ENCODE results near the gene EIF4E3. TPM values are rescaled to one million over a fixed set of nuclear protein-coding genes. Genes with fewer than 3 reads are reported as not detected.
A peak's percentile ranks its signal among the peaks of the same experiment; 100 is the strongest.

EIF4E3 gene
- total RNA-seq, 1 experiment from 2014 or later = not detected

- BruUV-seq (replicated peaks) = no TSS peak
- Histone ChIP-seq H3K9me2 (ENCODE audit: insufficient read depth) (no peaks in the 10 kb centered on the region), H3K27me3 (ENCODE audit: insufficient read depth, low read depth) (peaks cover 37% of the 10 kb centered on the region), H3K4me1 (replicated peaks; ENCODE audit: insufficient read depth) (no peaks in the 10 kb centered on the region), H4K20me1 (ENCODE audit: insufficient read depth) (no peaks in the 10 kb centered on the region), H3F3A (ENCODE audit: insufficient read depth, low read depth) (no peaks in the 10 kb centered on the region), H3K9me3 (ENCODE audit: insufficient read depth, low read depth) (no peaks in the 10 kb centered on the region), H3K4me2 (no peak overlapping the region), H3K4me3 (no peak overlapping the region), H3K27ac (no peak overlapping the region), H3K36me3 (ENCODE audit: low read depth) (no peaks in the 10 kb centered on the region), H2AFZ (no peak overlapping the region), H3K79me2 (ENCODE audit: low read depth) (no peaks in the 10 kb centered on the region)
- CTCF ChIA-PET = no interaction called here
- POLR2A ChIA-PET (ENCODE audit: unreplicated experiment) = no interaction called here
- TF ChIP-seq CTCF (conservative IDR thresholded peaks at IDR 0.05) (no peak), EZH2 (IDR thresholded peaks at IDR 0.05; ENCODE audit: low read depth) (no peak)
- intact Hi-C loops (cut with micrococcal nuclease; ENCODE audit: unreplicated experiment) = no loop called here
- DNase-seq = no peak
These were observed 7.1 kb downstream of the EIF4E3 start for GRCh38 chr3:71718072-71718471.

GRCh38 chr3:71714595-71714994 is 10.6 kb downstream of the EIF4E3 start:
- H3F3A ChIP-seq (ENCODE audit: insufficient read depth, low read depth) = no peaks in the 10 kb centered on the region
- H3K4me2 ChIP-seq = no peak overlapping the region
- H3K9me3 ChIP-seq (ENCODE audit: insufficient read depth, low read depth) = no peaks in the 10 kb centered on the region
- H3K27ac ChIP-seq = no peak overlapping the region
- no TSS peak for BruUV-seq (replicated peaks)
- H2AFZ ChIP-seq = no peak overlapping the region
- H3K36me3 ChIP-seq (ENCODE audit: low read depth) = no peaks in the 10 kb centered on the region
- H3K9me2 ChIP-seq (ENCODE audit: insufficient read depth) = no peaks in the 10 kb centered on the region
- no peaks in the 10 kb centered on the region for H3K79me2 ChIP-seq (ENCODE audit: low read depth)
- DNase-seq = no peak
- no peak overlapping the region for H3K4me3 ChIP-seq
- no peaks in the 10 kb centered on the region for H3K4me1 ChIP-seq (replicated peaks; ENCODE audit: insufficient read depth)
- CTCF ChIA-PET = no interaction called here
- no peaks in the 10 kb centered on the region for H4K20me1 ChIP-seq (ENCODE audit: insufficient read depth)
- TF ChIP-seq CTCF (conservative IDR thresholded peaks at IDR 0.05) (no peak), EZH2 (IDR thresholded peaks at IDR 0.05; ENCODE audit: low read depth) (no peak)
- peaks cover 39% of the 10 kb centered on the region for H3K27me3 ChIP-seq (ENCODE audit: insufficient read depth, low read depth)
- POLR2A ChIA-PET (ENCODE audit: unreplicated experiment) = no interaction called here
- intact Hi-C loops (cut with micrococcal nuclease; ENCODE audit: unreplicated experiment) = loop anchor here (5.0 kb wide), 1 partner anchor 1108 kb away; no protein-coding TSS in a partner anchor

GRCh38 chr3:71713041-71713440 is 12.2 kb downstream of the EIF4E3 start:
- no peak overlapping the region for H3K4me3 ChIP-seq
- no peak overlapping the region for H3K27ac ChIP-seq
- H3K9me3 ChIP-seq (ENCODE audit: insufficient read depth, low read depth) = no peaks in the 10 kb centered on the region
- H3K27me3 ChIP-seq (ENCODE audit: insufficient read depth, low read depth) = peaks cover 36% of the 10 kb centered on the region
- POLR2A ChIA-PET (ENCODE audit: unreplicated experiment) = no interaction called here
- no peaks in the 10 kb centered on the region for H3K36me3 ChIP-seq (ENCODE audit: low read depth)
- no peak overlapping the region for H2AFZ ChIP-seq
- H4K20me1 ChIP-seq (ENCODE audit: insufficient read depth) = no peaks in the 10 kb centered on the region
- no peak overlapping the region for H3K4me2 ChIP-seq
- no peaks in the 10 kb centered on the region for H3K4me1 ChIP-seq (replicated peaks; ENCODE audit: insufficient read depth)
- no peaks in the 10 kb centered on the region for H3K79me2 ChIP-seq (ENCODE audit: low read depth)
- intact Hi-C loops (cut with micrococcal nuclease; ENCODE audit: unreplicated experiment) = loop anchor here (5.0 kb wide), 1 partner anchor 1109 kb away; no protein-coding TSS in a partner anchor
- peak in 1 of 2 experiments; percentile 52 for DNase-seq
- BruUV-seq (replicated peaks) = no TSS peak
- CTCF ChIA-PET = no interaction called here
- no peaks in the 10 kb centered on the region for H3F3A ChIP-seq (ENCODE audit: insufficient read depth, low read depth)
- no peaks in the 10 kb centered on the region for H3K9me2 ChIP-seq (ENCODE audit: insufficient read depth)
- TF ChIP-seq EZH2 (IDR thresholded peaks at IDR 0.05; ENCODE audit: low read depth) = no peak
- no peak for TF ChIP-seq CTCF (conservative IDR thresholded peaks at IDR 0.05)
